ENCODE measurements around the gene CST6.
"Not testable (repeated sequence)": the region's sequence is repeated elsewhere in the genome, so short reads cannot be mapped to it uniquely, and the experiment has no call there.

The CST6 gene

GRCh38 chr11:65982824-65983588 lies 28.8 kb upstream of the CST6 start:
- no peak for DNase-seq (ENCODE audit: extremely low spot score, insufficient read length, low read depth)
- FAIRE-seq: no peak

- FAIRE-seq (no peak), DNase-seq (ENCODE audit: extremely low spot score, insufficient read length, low read depth) (no peak)
These were observed 28.2 kb upstream of the CST6 start for GRCh38 chr11:65983589-65983987.

- FAIRE-seq (no peak), DNase-seq (ENCODE audit: extremely low spot score, insufficient read length, low read depth) (no peak)
These were observed 24.5 kb upstream of the CST6 start for GRCh38 chr11:65987336-65987735.

- DNase-seq (ENCODE audit: extremely low spot score, insufficient read length, low read depth): peak; percentile 83
- peak; percentile 99 for FAIRE-seq
These were observed 22.8 kb upstream of the CST6 start for GRCh38 chr11:65988791-65989592.

- no peak for DNase-seq (ENCODE audit: extremely low spot score, insufficient read length, low read depth)
- no peak for FAIRE-seq
These were observed 19.8 kb upstream of the CST6 start for GRCh38 chr11:65992056-65992455.

- no peak for DNase-seq (ENCODE audit: extremely low spot score, insufficient read length, low read depth)
- no peak for FAIRE-seq
These were observed 14.5 kb upstream of the CST6 start for GRCh38 chr11:65997286-65997685.

GRCh38 chr11:66001942-66002647 lies 9.7 kb upstream of the CST6 start, which contains the start of the genes BANF1 and EIF1AD:
BANF1 (plus strand) TSS chr11:66002503; CDS start chr11:66003251, 748 bp downstream.
EIF1AD (minus strand) TSS chr11:66002157; CDS start chr11:66000389, 1,768 bp downstream.
- FAIRE-seq (peak; percentile 92), DNase-seq (ENCODE audit: extremely low spot score, insufficient read length, low read depth) (peak; percentile 78)

- peak; percentile 65 for DNase-seq (ENCODE audit: extremely low spot score, insufficient read length, low read depth)
- FAIRE-seq: no peak
These were observed 9.1 kb upstream of the CST6 start for GRCh38 chr11:66002648-66003225.

GRCh38 chr11:66003291-66003690 lies 8.5 kb upstream of the CST6 start:
- DNase-seq (ENCODE audit: extremely low spot score, insufficient read length, low read depth): no peak
- no peak for FAIRE-seq

- DNase-seq (ENCODE audit: extremely low spot score, insufficient read length, low read depth) (no peak), FAIRE-seq (no peak)
These were observed 7.6 kb upstream of the CST6 start for GRCh38 chr11:66004186-66004585.

GRCh38 chr11:66006134-66006890 lies 5.5 kb upstream of the CST6 start:
- no peak for FAIRE-seq
- DNase-seq (ENCODE audit: extremely low spot score, insufficient read length, low read depth): no peak

- DNase-seq (ENCODE audit: extremely low spot score, insufficient read length, low read depth) (no peak), FAIRE-seq (no peak)
These were observed 5.0 kb upstream of the CST6 start for GRCh38 chr11:66006891-66007176.

- FAIRE-seq (no peak), DNase-seq (ENCODE audit: extremely low spot score, insufficient read length, low read depth) (no peak)
These were observed 4.6 kb upstream of the CST6 start for GRCh38 chr11:66007201-66007634.

GRCh38 chr11:66008095-66008467 lies 3.7 kb upstream of the CST6 start:
- DNase-seq (ENCODE audit: extremely low spot score, insufficient read length, low read depth) (no peak), FAIRE-seq (no peak)

- DNase-seq (ENCODE audit: extremely low spot score, insufficient read length, low read depth): no peak
- FAIRE-seq: no peak
These were observed 3.2 kb upstream of the CST6 start for GRCh38 chr11:66008468-66009101.

GRCh38 chr11:66010036-66010435 lies 1.8 kb upstream of the CST6 start:
- not testable (repeated sequence) for FAIRE-seq; DNase-seq (ENCODE audit: extremely low spot score, insufficient read length, low read depth)

- no peak for FAIRE-seq
- DNase-seq (ENCODE audit: extremely low spot score, insufficient read length, low read depth): no peak
These were observed 496 bp upstream of the CST6 start for GRCh38 chr11:66011239-66011784.

- FAIRE-seq (no peak), DNase-seq (ENCODE audit: extremely low spot score, insufficient read length, low read depth) (no peak)
These were observed 650 bp downstream of the CST6 start for GRCh38 chr11:66012371-66012945.

Measured in GM18507 (cell line).